SJCRH30 (cell line): ENCODE results near the gene CFAP410. TPM values are rescaled to one million over a fixed set of nuclear protein-coding genes. Genes with fewer than 3 reads are reported as not detected.

Experiments used
- total RNA-seq: library from RNA; depleted of rRNA; stranded (reverse); fragments of >200 nt; shearing (Covaris generic); gene quantifications from 2 replicates; pipeline ENCODE4 v1.2.3, GENCODE V29; 2014; rRNA removed

Gene CFAP410
- total RNA-seq, 1 experiment from 2014 or later: 7.5 TPM

Other genes with a start within 250 kb of the CFAP410 start
- 1.1 and 1.4 TPM in 2 replicates for gene PWP2, start 232.0 kb downstream of the CFAP410 start, total RNA-seq
- 5.1 and 6.5 TPM in 2 replicates for gene GATD3, start 205.7 kb downstream of the CFAP410 start, total RNA-seq
- 0.13 TPM in 1 of 2 replicates, not detected in the other for gene ICOSLG, start 98.4 kb downstream of the CFAP410 start, total RNA-seq
- gene DNMT3L, start 77.5 kb downstream of the CFAP410 start, total RNA-seq: not detected in 2 replicates
- 0.10 TPM in 1 of 2 replicates, not detected in the other for gene AIRE, start 53.5 kb downstream of the CFAP410 start, total RNA-seq
- 49.8 and 50.7 TPM in 2 replicates for gene PFKL, start 39.3 kb downstream of the CFAP410 start, total RNA-seq
- gene TRPM2, start 14.2 kb upstream of the CFAP410 start, total RNA-seq: 0.61 and 0.87 TPM in 2 replicates
- not detected in 2 replicates for gene LRRC3, start 116.1 kb upstream of the CFAP410 start, total RNA-seq
- not detected in 2 replicates for gene KRTAP10-1, start 200.8 kb upstream of the CFAP410 start, total RNA-seq
- not detected in 2 replicates for gene KRTAP10-2, start 212.1 kb upstream of the CFAP410 start, total RNA-seq
- gene KRTAP10-3, start 219.4 kb upstream of the CFAP410 start, total RNA-seq: not detected in 2 replicates
- gene KRTAP10-4, start 234.3 kb upstream of the CFAP410 start, total RNA-seq: not detected in 2 replicates
- gene KRTAP10-5, start 241.2 kb upstream of the CFAP410 start, total RNA-seq: not detected in 2 replicates